Progenitor cell of endocrine pancreas (in vitro differentiated cells): ENCODE measurements around the gene CAPN8. TPM values are rescaled to one million over a fixed set of nuclear protein-coding genes. Genes with fewer than 3 reads are reported as not detected.

Experiments
- DNase-seq: peaks from one replicate; pipeline ENCODE4 v3.0.0; 2021; ENCODE audit warnings: low spot score; ENCODE audit not compliant: unreplicated experiment
- H3K27ac Mint-ChIP-seq: 2 replicates; pipeline ENCODE4 v1.8.0; 2021; ENCODE audit warnings: mild to moderate bottlenecking, moderate library complexity, mixed read lengths
- H3K27me3 Mint-ChIP-seq: 2 replicates; pipeline ENCODE4 v1.8.0; 2021; ENCODE audit warnings: mixed read lengths
- H3K36me3 Mint-ChIP-seq: 2 replicates; pipeline ENCODE4 v1.8.0; 2022; ENCODE audit warnings: mixed read lengths; ENCODE audit not compliant: insufficient read depth
- H3K4me1 Mint-ChIP-seq: 2 replicates; pipeline ENCODE4 v1.8.0; 2021; ENCODE audit warnings: low read depth, mixed read lengths
- H3K4me3 Mint-ChIP-seq: 2 replicates; pipeline ENCODE4 v1.8.0; 2021; ENCODE audit warnings: low read depth, mild to moderate bottlenecking, moderate library complexity, mixed read lengths
- H3K9me3 Mint-ChIP-seq: 2 replicates; pipeline ENCODE4 v1.8.0; 2021; ENCODE audit warnings: low read depth, mixed read lengths
- total RNA-seq: library from RNA; stranded (reverse); gene quantifications from 2 replicates; pipeline ENCODE4 v1.2.1, GENCODE V29; 2021
- TF ChIP-seq, protein P1 (sequence below): fragments of 200-600 bp; sonication (generic); IDR thresholded peaks from one replicate; pipeline ENCODE4 v1.5.0; 2021; ENCODE audit warnings: antibody characterized with exemption, mild to moderate bottlenecking; ENCODE audit not compliant: unreplicated experiment

CAPN8 gene
- total RNA-seq, 1 donor from 2014 or later = 1.3 TPM

DNA sequence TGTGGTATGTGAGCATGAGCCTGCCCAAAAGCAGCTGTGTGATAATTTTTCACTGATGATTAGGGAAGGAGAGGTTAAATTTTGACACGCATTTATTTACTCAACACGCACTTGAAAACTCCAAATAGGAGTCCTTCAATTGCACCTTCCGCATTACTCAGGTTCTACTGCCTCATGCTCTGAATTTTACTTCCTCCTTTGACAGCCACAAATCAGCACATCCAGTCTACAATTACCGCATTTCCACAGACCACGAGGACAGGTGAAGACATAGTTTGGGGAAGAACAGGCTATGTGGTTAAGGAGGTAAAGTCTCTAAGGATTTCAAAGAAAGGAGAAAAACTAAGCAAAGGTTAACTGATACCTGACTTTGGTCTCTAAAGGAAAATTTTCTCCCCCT lies 2.6 kb downstream of the CAPN8 start:
- Mint-ChIP-seq H3K27ac (no peak overlapping the region), H3K9me3 (peaks cover under 1% of the 10 kb centered on the region), H3K27me3 (peaks cover 9% of the 10 kb centered on the region), H3K4me3 (no peak overlapping the region), H3K36me3 (no peaks in the 10 kb centered on the region), H3K4me1 (peaks cover 3% of the 10 kb centered on the region)
- TF ChIP-seq, protein P1, sequence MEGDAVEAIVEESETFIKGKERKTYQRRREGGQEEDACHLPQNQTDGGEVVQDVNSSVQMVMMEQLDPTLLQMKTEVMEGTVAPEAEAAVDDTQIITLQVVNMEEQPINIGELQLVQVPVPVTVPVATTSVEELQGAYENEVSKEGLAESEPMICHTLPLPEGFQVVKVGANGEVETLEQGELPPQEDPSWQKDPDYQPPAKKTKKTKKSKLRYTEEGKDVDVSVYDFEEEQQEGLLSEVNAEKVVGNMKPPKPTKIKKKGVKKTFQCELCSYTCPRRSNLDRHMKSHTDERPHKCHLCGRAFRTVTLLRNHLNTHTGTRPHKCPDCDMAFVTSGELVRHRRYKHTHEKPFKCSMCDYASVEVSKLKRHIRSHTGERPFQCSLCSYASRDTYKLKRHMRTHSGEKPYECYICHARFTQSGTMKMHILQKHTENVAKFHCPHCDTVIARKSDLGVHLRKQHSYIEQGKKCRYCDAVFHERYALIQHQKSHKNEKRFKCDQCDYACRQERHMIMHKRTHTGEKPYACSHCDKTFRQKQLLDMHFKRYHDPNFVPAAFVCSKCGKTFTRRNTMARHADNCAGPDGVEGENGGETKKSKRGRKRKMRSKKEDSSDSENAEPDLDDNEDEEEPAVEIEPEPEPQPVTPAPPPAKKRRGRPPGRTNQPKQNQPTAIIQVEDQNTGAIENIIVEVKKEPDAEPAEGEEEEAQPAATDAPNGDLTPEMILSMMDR = no peak
- no peak for DNase-seq

DNA sequence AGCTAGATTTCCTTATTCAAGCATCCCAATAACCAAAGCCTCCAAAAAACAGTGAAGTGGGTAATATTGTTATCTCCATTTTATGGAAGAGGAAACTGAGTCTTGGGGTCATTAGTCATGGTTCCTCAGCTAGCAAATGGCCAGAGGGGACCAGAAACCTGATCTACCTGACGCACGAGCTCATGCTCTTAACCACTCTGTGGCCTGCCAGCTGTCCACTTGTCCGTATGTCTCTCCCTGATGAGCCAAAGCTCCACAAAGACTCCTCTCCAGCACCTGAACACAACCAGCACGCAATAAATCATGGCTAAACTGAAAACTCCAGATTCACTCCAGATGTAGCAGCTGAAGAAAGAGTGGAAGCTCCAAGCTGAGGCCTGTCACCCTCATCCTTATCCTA lies 5.8 kb downstream of the CAPN8 start:
- TF ChIP-seq, protein P1 = no peak
- Mint-ChIP-seq H3K4me3 (no peak overlapping the region), H3K36me3 (no peaks in the 10 kb centered on the region), H3K27ac (no peak overlapping the region), H3K9me3 (peaks cover 4% of the 10 kb centered on the region), H3K4me1 (peaks cover 3% of the 10 kb centered on the region), H3K27me3 (peaks cover 12% of the 10 kb centered on the region)
- no peak for DNase-seq

DNA sequence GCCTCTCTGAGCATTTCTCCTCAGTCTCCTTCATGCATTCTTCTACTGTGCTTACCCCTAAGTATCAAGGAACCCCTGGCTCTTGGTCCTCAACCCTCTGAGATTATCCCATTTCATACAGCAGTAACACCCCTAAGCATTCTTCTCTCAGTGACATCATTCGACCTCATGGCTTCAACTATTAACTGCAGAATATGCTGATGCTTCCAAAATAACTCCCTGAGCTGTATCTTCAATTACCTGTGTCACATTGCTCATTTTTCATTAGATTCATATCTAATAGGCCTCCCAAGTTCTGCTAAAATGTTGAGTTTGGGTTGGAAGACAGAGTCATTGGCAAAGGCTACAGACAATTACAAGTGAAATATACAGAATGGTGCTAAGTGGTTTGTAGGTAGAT lies 7.5 kb downstream of the CAPN8 start:
- no peaks in the 10 kb centered on the region for H3K36me3 Mint-ChIP-seq
- H3K4me1 Mint-ChIP-seq = peaks cover 13% of the 10 kb centered on the region

DNA sequence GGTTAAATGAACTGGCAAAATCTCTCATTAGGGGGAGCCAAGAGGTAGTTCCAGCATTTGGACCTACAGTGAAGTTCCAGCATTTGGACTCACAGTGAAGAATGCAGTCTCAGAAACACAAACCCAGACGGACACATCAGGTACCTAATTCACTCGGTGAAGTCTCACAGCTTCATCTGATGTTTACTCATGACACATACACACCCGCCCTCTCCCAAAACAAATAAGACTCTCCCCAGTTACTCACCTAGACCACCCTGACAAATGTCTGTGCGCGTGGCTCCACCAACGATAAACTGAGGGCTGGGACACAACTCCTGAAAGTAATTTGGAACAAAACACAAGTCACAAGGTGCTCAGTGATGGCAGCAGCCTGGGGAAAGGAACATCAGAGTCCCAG lies 11.4 kb downstream of the CAPN8 start:
- no peaks in the 10 kb centered on the region for H3K36me3 Mint-ChIP-seq
- H3K27me3 Mint-ChIP-seq = peaks cover 20% of the 10 kb centered on the region
- peak overlapping the region; percentile 44 for H3K27ac Mint-ChIP-seq
- H3K4me3 Mint-ChIP-seq = no peak overlapping the region
- H3K4me1 Mint-ChIP-seq = peaks cover 18% of the 10 kb centered on the region
- H3K9me3 Mint-ChIP-seq = peaks cover 4% of the 10 kb centered on the region
- TF ChIP-seq, protein P1 = no peak
- DNase-seq = no peak

More for the DNA sequence above, 7.5 kb downstream of the CAPN8 start:
- TF ChIP-seq, protein P1 = no peak
- DNase-seq = no peak
- H3K27ac Mint-ChIP-seq = no peak overlapping the region
- peaks cover 11% of the 10 kb centered on the region for H3K27me3 Mint-ChIP-seq
- H3K4me3 Mint-ChIP-seq = no peak overlapping the region
- peaks cover 4% of the 10 kb centered on the region for H3K9me3 Mint-ChIP-seq

DNA sequence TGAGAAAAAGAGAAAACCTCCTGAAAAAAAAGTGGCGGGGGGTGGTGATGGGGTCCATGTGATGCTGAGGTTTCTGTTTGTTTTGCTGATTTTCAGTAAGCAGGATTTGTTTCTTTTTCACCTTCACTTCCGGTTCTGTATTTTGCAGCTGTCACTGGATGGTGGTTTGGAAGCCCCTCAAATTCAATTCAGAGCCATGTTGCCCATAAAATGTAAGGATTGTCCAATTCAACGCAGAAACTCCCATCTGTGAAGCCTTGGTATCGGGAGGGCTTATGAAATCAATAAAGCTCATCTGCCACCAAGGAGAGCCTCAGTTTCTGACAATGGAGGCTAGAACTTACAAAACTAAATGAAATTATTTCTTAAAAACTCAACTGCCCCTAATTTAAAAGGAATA lies 12.1 kb downstream of the CAPN8 start:
- Mint-ChIP-seq H3K4me3 (no peak overlapping the region), H3K27ac (no peak overlapping the region), H3K36me3 (no peaks in the 10 kb centered on the region), H3K4me1 (peaks cover 18% of the 10 kb centered on the region), H3K27me3 (peaks cover 22% of the 10 kb centered on the region), H3K9me3 (peaks cover 4% of the 10 kb centered on the region)
- DNase-seq = no peak
- TF ChIP-seq, protein P1 = no peak
